ENCODE results near the gene DAPK1.

Gene DAPK1

DNA sequence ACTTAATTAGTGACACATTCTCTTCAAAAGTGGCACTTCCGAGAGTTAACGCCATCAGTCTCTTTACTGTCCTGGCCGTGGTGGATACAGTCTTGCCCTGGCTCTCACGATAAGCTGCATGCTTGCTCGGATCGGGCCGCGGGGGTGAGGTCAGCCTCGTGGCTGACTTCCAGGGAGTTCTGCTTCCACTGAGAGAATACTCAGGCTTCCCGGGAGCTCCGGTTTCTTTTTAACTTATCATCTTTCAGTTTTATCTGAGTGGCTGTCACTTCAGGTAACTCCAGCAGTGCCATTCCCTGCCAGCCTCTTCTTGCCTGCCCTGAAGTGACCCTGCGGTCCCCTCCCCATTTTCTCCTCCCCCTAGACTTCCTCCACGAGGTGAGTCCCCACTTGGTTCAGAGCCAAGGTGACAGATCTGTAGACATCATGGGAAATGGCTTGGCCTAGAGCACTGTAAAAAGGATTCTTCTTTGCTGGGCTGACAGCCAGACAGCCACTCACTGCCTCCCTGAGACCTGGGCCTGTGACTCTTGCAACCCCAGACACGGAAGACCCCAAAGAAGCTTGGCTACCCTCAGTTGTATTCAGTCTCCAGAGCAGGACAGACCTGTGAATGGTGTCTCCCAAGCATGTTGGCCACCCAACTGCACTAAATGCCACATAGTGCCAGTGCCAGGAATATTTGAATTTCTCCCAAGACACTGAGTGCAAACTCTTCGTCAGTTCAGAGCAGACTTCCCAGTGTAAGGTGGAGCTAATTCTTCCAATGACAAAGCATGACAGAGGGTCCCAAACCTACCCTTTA lies 95.1 kb downstream of the DAPK1 start (continued):
- TF ChIP-seq, protein P1, sequence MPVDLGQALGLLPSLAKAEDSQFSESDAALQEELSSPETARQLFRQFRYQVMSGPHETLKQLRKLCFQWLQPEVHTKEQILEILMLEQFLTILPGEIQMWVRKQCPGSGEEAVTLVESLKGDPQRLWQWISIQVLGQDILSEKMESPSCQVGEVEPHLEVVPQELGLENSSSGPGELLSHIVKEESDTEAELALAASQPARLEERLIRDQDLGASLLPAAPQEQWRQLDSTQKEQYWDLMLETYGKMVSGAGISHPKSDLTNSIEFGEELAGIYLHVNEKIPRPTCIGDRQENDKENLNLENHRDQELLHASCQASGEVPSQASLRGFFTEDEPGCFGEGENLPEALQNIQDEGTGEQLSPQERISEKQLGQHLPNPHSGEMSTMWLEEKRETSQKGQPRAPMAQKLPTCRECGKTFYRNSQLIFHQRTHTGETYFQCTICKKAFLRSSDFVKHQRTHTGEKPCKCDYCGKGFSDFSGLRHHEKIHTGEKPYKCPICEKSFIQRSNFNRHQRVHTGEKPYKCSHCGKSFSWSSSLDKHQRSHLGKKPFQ (tag by site-specific recombination; IDR thresholded peaks at IDR 0.05), result no peak
- TF ChIP-seq, protein P2, sequence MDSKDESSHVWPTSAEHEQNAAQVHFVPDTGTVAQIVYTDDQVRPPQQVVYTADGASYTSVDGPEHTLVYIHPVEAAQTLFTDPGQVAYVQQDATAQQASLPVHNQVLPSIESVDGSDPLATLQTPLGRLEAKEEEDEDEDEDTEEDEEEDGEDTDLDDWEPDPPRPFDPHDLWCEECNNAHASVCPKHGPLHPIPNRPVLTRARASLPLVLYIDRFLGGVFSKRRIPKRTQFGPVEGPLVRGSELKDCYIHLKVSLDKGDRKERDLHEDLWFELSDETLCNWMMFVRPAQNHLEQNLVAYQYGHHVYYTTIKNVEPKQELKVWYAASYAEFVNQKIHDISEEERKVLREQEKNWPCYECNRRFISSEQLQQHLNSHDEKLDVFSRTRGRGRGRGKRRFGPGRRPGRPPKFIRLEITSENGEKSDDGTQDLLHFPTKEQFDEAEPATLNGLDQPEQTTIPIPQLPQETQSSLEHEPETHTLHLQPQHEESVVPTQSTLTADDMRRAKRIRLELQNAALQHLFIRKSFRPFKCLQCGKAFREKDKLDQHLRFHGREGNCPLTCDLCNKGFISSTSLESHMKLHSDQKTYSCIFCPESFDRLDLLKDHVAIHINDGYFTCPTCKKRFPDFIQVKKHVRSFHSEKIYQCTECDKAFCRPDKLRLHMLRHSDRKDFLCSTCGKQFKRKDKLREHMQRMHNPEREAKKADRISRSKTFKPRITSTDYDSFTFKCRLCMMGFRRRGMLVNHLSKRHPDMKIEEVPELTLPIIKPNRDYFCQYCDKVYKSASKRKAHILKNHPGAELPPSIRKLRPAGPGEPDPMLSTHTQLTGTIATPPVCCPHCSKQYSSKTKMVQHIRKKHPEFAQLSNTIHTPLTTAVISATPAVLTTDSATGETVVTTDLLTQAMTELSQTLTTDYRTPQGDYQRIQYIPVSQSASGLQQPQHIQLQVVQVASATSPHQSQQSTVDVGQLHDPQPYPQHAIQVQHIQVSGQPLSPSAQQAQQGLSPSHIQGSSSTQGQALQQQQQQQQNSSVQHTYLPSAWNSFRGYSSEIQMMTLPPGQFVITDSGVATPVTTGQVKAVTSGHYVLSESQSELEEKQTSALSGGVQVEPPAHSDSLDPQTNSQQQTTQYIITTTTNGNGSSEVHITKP (tag by site-specific recombination; IDR thresholded peaks at IDR 0.05), result peak; percentile 82
- peak; percentile 54; the same call in 1 of the 2 replicates for TF ChIP-seq ZNF600 (tag by site-specific recombination; IDR thresholded peaks at IDR 0.05)
- peak; percentile 69 for TF ChIP-seq ZIC2 (tag by site-specific recombination; IDR thresholded peaks at IDR 0.05)
- TF ChIP-seq ZNF501 (tag by site-specific recombination; IDR thresholded peaks at IDR 0.05), result 0 out of 2 replicates have a peak, but pooled peaks have one; percentile 48
- TF ChIP-seq ZNF404 (tag by site-specific recombination; IDR thresholded peaks at IDR 0.05), result no peak
- no peak for TF ChIP-seq ZNF157 (tag by site-specific recombination; IDR thresholded peaks at IDR 0.05)
- peak; percentile 65 for TF ChIP-seq MZF1 (tag by site-specific recombination; IDR thresholded peaks at IDR 0.05; ENCODE audit: borderline replicate concordance)
- TF ChIP-seq ZSCAN23 (tag by site-specific recombination; IDR thresholded peaks at IDR 0.05), result no peak

DNA sequence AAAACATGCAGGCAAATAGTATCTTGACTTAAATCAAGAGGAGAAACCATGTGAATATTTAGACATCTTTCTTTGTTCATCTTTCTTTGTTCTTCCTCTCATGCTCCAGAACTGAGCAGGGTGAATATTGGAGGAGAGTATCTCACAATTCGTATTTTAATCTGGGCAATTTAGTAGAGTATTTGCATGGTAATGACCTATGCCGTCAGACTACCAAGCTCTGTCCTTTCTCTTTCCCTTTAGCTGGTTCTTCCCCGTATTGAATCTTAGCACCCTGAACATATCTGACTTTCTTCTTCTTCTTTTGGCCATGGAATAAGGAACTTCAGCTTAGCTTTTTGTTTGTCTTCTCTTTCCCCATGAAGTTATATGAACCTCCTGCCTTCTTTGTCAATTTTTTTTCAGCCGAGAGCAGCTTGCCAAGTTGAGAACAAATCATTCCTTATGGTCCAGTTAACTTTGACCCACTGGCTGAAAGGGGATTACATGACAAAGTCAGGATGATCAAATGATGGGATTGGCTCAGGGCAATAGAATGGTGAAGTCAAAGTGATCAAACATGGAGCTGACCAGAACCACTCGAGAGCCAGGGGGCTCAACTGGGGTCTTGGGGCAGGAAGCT lies 95.8 kb downstream of the DAPK1 start:
- POLR2A ChIA-PET, result no interaction called here
- peaks cover 6% of the 10 kb centered on the region for H3K4me1 ChIP-seq (ENCODE audit: control insufficient read depth, insufficient read depth, low read length)
- H3K4me3 ChIP-seq (ENCODE audit: low read depth, low read length), result no peak overlapping the region
- TF ChIP-seq TRIM28 (IDR thresholded peaks at IDR 0.05; ENCODE audit: borderline replicate concordance, low read length) (no peak), ZNF19 (tag by site-specific recombination; IDR thresholded peaks at IDR 0.05; ENCODE audit: low read depth) (no peak)
- TF ChIP-seq, protein P3, sequence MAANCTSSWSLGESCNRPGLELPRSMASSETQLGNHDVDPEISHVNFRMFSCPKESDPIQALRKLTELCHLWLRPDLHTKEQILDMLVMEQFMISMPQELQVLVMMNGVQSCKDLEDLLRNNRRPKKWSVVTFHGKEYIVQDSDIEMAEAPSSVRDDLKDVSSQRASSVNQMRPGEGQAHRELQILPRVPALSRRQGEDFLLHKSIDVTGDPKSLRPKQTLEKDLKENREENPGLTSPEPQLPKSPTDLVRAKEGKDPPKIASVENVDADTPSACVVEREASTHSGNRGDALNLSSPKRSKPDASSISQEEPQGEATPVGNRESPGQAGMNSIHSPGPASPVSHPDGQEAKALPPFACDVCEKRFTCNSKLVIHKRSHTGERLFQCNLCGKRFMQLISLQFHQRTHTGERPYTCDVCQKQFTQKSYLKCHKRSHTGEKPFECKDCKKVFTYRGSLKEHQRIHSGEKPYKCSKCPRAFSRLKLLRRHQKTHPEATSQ (tag by site-specific recombination; IDR thresholded peaks at IDR 0.05), result no peak
- CTCF ChIA-PET, result interaction anchor here (0.7 to 3.1 kb wide), 4 partner anchors 12 to 665 kb away, joined by 3 to 13 read pairs (median 4); partner anchors contain the start of gene DAPK1
- H3K36me3 ChIP-seq (ENCODE audit: control insufficient read depth in 2 of 2, insufficient read depth in 1 of 2, low read length in 2 of 2), result no peaks in the 10 kb centered on the region
- H3K27ac ChIP-seq (ENCODE audit: extremely low read depth, low read depth, low read length), result 0 out of 2 replicates have a peak overlapping the region, but pooled peaks have one; percentile 29
- no peaks in the 10 kb centered on the region for H3K9me3 ChIP-seq (ENCODE audit: control insufficient read depth, insufficient read depth, low read depth, low read length)

DNA sequence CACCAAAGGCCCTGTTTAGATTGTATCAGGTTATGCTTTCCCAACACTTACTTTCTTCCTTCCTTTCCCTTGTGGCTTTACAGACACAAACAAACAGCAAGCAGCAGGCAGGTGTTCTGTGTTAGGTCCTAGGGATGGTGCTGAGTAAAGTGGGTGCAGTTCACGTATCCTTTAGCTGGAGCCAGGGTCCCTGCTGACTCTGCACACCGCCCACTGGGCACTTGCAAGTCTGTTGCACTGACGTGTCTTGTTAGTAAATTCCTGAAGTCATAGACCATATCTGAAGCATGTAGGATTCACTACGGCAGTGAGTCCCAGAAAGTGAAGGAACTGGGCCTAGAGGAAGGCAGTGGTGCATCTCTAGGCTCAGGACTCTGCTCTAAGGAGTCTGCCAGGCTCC lies 96.5 kb downstream of the DAPK1 start:
- ChIA-PET CTCF (interaction anchor here (3.1 kb wide), 1 partner anchor 69 kb away, joined by 13 read pairs; no protein-coding TSS in a partner anchor), POLR2A (interaction anchor here (0.6 kb wide), 1 partner anchor 82 kb away, joined by 3 read pairs; no protein-coding TSS in a partner anchor)
- Histone ChIP-seq H3K27ac (ENCODE audit: extremely low read depth, low read depth, low read length) (no peak overlapping the region), H3K4me1 (ENCODE audit: control insufficient read depth, insufficient read depth, low read length) (peaks cover 11% of the 10 kb centered on the region), H3K4me3 (ENCODE audit: low read depth, low read length) (no peak overlapping the region), H3K9me3 (ENCODE audit: control insufficient read depth, insufficient read depth, low read depth, low read length) (no peaks in the 10 kb centered on the region), H3K36me3 (ENCODE audit: control insufficient read depth in 2 of 2, insufficient read depth in 1 of 2, low read length in 2 of 2) (no peaks in the 10 kb centered on the region)
- no peak for TF ChIP-seq ZEB2 (tag by site-specific recombination; IDR thresholded peaks at IDR 0.05)
- TF ChIP-seq ZSCAN23 (tag by site-specific recombination; IDR thresholded peaks at IDR 0.05), result no peak
- no peak for TF ChIP-seq ZNF747 (tag by site-specific recombination; IDR thresholded peaks at IDR 0.05)
- TF ChIP-seq TRIM28 (IDR thresholded peaks at IDR 0.05; ENCODE audit: borderline replicate concordance, low read length), result no peak
- TF ChIP-seq ZIC2 (tag by site-specific recombination; IDR thresholded peaks at IDR 0.05), result peak; percentile 42; the same call in 1 of the 2 replicates
- TF ChIP-seq ZNF664 (tag by site-specific recombination; IDR thresholded peaks at IDR 0.05), result no peak
- TF ChIP-seq ZNF558 (tag by site-specific recombination; IDR thresholded peaks at IDR 0.05), result no peak
